ENCODE results near the gene NT5C1B. TPM values are rescaled to one million over a fixed set of nuclear protein-coding genes. Genes with fewer than 3 reads are reported as not detected.

The NT5C1B gene
- polyA plus RNA-seq, 4 donors = 0.66 to 1.1 (median 0.91) TPM

DNA sequence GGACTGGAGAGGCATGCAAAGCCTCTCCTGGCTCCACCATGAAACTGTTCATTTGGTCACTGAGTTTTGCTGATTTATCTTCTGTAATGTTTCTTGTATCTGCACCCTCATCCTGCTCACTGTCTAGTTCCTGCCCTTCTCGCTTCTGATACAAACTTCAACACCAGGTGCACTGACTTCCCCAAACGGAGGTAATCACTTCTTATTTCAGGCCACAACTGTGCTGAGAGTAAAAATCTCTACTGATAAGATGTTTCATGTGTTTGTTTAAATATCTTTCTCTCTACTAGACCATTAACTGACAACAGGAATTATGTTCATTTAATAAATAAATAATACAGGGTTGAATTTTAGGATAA, 10.9 kb upstream of the NT5C1B start:
- no peak for DNase-seq (ENCODE audit: low read depth in 4 of 4, low spot score in 3 of 4)

GRCh38 chr2:18599509-18600254, 10.3 kb upstream of the NT5C1B start:
- DNase-seq (ENCODE audit: low read depth in 4 of 4, low spot score in 3 of 4) = no peak

GRCh38 chr2:18598848-18599484, 9.6 kb upstream of the NT5C1B start:
- DNase-seq (ENCODE audit: low read depth in 4 of 4, low spot score in 3 of 4) = no peak

GRCh38 chr2:18597618-18598017, 8.2 kb upstream of the NT5C1B start:
- no peak for DNase-seq (ENCODE audit: low read depth in 4 of 4, low spot score in 3 of 4)

DNA sequence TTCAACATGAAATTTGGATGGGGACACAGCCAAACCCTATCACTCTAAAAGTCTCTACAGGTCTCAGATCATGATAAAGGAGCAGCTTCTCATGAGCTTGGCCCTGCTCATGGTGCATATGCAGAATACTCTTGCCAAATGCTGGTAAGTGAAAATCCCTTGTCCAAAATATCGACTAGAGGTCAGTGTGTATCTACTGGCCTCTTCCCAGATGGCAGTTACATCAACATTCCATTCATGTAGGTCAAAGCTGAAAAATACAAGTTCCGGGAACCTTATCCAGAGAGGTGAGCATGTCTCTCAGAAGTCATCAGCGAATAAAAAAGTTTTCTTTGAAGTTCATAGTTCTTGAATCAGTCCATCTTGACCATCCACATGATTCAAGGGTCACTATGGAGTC, 7.6 kb upstream of the NT5C1B start:
- no peak for DNase-seq (ENCODE audit: low read depth in 4 of 4, low spot score in 3 of 4)

DNA sequence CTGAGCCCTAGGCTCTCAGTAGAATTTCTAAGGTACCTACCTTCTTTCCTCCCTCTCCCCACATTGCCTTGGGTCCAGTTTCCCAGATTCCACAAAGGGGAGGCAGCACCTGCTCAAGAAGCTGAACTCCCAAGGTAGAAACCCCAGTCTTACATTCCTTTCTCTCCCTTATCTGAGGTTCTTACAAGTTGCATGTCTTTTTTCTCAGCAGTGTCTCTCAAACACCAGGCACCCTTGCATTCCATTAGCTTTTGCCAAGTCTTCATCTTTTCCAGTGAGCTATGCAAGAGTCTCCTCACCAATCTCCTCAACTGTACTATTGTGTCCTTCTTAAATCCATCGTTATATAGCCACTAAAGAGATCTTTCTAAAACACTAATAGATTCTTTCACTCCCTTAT, 4.1 kb upstream of the NT5C1B start:
- no peak for DNase-seq (ENCODE audit: low read depth in 4 of 4, low spot score in 3 of 4)

GRCh38 chr2:18592372-18592771, 3.0 kb upstream of the NT5C1B start:
- no peak for DNase-seq (ENCODE audit: low read depth in 4 of 4, low spot score in 3 of 4)

- DNase-seq (ENCODE audit: low read depth in 4 of 4, low spot score in 3 of 4) = no peak
These were observed 567 bp downstream of the NT5C1B start for GRCh38 chr2:18588802-18589201.

DNA sequence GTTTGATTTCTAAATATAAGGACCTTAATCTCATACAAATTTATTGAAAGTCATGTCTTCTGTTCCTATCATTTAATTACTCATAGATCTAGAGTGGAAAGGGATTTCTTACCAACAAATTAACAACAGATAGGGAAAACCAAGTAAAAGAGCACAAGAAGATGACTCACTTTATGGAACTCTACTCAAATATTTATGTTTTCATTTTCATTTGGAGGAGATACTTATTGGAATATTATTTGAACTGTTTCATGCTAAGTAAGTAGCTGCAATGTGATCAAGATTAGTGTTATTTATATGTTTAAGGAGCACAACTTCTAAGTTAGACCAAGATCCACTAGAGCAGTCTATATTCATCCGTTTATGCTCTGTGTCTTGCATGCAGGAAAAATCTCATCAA, 1.3 kb downstream of the NT5C1B start:
- DNase-seq (ENCODE audit: low read depth in 4 of 4, low spot score in 3 of 4) = no peak

- no peak for DNase-seq (ENCODE audit: low read depth in 4 of 4, low spot score in 3 of 4)
These were observed 3.8 kb downstream of the NT5C1B start for GRCh38 chr2:18585526-18585925.

- no peak for DNase-seq (ENCODE audit: low read depth in 4 of 4, low spot score in 3 of 4)
These were observed 4.8 kb downstream of the NT5C1B start for GRCh38 chr2:18584608-18584954.

- no peak for DNase-seq (ENCODE audit: low read depth in 4 of 4, low spot score in 3 of 4)
These were observed 5.3 kb downstream of the NT5C1B start for GRCh38 chr2:18583905-18584607.

DNA sequence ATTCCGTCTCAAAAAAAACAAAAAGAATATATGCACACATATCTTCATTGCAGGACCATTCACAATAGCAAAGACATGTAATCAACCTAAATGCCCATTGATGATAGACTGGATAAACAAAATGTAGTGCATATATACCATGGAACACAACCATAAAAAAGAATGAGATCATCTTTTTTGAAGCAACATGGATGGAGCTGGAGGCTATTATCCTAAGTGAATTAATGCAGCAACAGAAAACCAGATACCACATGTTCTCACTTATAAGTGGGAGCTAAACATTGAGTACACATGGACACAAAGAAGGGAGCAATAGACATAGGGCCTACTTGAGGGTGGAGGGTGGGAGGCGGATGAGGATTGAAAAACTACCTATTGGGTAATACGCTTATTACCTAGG, 8.8 kb downstream of the NT5C1B start:
- no peak for DNase-seq (ENCODE audit: low read depth in 4 of 4, low spot score in 3 of 4)

GRCh38 chr2:18578033-18578432, 11.3 kb downstream of the NT5C1B start:
- no peak for DNase-seq (ENCODE audit: low read depth in 4 of 4, low spot score in 3 of 4)

- DNase-seq (ENCODE audit: low read depth in 4 of 4, low spot score in 3 of 4) = no peak
These were observed 23.1 kb downstream of the NT5C1B start for GRCh38 chr2:18566145-18566769.

DNA sequence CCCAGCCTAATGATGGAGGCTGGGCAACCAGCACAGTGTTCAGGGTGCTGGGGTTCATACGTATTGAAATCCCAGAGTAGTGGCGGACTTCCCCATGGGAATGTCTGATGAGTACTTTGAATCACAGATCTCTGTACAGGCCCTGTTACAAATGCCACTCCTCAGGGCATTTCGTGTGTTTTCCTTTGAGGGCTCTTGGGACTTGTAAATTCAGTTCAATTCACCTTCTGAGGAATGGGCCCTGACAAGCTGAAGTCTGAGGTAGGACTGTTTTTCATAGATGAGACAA, 28.6 kb downstream of the NT5C1B start:
- no peak for DNase-seq (ENCODE audit: low read depth in 4 of 4, low spot score in 3 of 4)

GRCh38 chr2:18560031-18560796, 29.2 kb downstream of the NT5C1B start, which contains the start of gene RDH14:
Gene RDH14, minus strand, starts transcription at chr2:18560653. Its CDS starts 81 bp downstream, at chr2:18560572.
- peak; percentile 86 to 92 (median 90) for DNase-seq (ENCODE audit: low read depth in 4 of 4, low spot score in 3 of 4)

DNA sequence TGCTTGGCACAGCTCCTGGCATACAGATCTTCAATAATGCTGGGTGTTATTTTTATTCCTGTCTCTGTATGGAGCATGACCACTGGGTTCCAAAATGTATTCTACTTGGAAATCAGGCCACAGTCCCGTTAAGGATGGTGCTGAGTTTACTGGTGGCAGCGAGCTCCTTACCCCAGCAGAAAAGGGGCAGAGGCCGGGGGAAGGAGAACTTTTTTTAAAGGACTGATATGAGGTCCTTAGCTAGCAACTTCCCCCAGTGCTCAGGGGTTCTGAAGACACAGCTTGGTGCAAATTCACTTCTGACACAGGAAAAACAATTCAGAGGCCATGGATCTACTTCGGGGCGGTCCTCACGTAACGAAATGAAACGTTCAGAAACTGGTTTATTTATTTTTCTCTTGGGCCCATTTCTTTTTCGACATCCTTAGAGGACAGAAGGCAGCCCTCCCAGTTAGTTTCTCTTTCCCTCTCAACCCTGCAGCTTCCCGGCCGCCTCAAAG, 29.8 kb downstream of the NT5C1B start:
- peak in 1 of 4 donors; percentile 21 for DNase-seq (ENCODE audit: low read depth in 4 of 4, low spot score in 3 of 4)

- no peak for DNase-seq (ENCODE audit: low read depth in 4 of 4, low spot score in 3 of 4)
These were observed 30.9 kb downstream of the NT5C1B start for GRCh38 chr2:18558458-18558857.

DNA sequence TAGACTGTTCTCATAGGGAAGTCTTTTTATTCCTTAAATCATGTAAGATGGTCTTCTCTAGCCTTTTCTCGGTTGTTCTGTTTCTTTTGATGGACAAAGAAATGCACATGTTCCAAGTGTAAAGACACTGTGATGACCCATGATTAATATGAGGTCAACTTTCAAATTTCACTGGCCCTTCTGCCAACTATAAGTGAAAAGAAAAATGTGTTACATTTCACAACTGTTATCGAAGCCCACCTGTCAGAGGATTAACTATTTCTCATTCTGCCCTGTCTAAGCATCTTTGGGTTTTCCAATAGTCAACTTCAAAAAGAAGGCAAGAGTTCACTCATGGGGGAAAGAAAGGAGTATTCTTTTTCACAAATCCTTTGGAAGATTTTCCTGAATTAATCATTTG, 32.2 kb downstream of the NT5C1B start:
- no peak for DNase-seq (ENCODE audit: low read depth in 4 of 4, low spot score in 3 of 4)

Measured in left renal pelvis (tissue), 4 donors.